ENCODE data around the gene MTCH1.

Gene MTCH1

GRCh38 chr6:36985808-36986703 lies at the start of gene MTCH1:
TSS of gene MTCH1 (minus strand) at chr6:36986196. CDS start at chr6:36986173, 23 bp downstream.
- H3K4me3 ChIP-seq (ENCODE audit: low read depth, low read length), result peak within 1 kb of the TSS; percentile 100
- no peak for TF ChIP-seq CTCF (conservative IDR thresholded peaks at IDR 0.05; ENCODE audit: low read depth, low read length)
- DNase-seq (ENCODE audit: low read depth), result peak; percentile 93

DNA sequence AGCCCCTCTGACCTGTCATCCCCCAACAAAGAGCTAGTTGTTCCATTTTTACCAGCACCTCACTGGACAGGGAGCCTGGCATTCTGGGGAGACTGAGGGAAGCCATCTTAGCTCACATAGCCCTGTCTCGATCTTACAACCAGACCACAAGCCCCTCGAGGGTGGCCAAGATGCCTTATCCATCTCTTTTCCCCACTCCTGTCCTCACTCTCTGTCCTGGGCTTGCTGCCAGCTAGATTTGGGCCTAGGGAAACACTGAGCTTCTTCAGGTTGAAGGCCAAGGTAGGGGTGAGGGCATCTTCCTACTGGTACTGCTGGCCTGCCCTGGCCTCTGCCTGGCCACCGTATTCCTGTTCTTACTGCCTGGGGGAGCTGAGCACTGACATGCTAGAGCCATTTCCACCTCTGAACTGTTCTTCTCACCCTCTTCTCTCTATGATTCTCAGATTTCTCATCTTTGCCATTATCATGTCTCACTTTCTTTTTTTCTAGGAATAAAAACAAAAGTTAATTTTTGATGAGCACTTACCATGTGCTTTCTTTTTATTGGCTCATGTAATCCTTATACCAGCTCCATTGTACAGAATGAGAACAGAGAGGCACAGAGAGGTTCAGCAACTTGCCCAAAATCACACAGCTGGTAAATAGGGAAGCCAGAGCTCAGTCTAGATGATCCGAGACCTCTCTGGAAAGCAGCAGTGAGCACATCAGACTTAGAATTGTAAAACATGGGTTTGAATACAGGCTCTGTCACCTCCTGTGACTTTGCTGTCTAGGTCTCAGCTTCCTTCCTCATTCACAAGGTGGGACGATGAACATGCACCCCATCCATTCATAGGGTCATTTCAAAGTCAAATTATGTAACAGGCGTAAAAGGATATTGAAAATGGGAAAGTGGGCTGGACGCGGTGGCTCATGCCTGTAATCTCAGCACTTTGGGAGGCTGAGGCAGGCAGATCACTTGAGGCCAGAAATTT lies 48.1 kb upstream of the MTCH1 start:
- no peak for DNase-seq (ENCODE audit: low read depth)
- TF ChIP-seq CTCF (conservative IDR thresholded peaks at IDR 0.05; ENCODE audit: low read depth, low read length), result no peak

GRCh38 chr6:37033255-37033654 lies 47.3 kb upstream of the MTCH1 start:
- no peak for TF ChIP-seq CTCF (conservative IDR thresholded peaks at IDR 0.05; ENCODE audit: low read depth, low read length)
- no peak overlapping the region for H3K4me3 ChIP-seq (ENCODE audit: low read depth, low read length)
- no peak for DNase-seq (ENCODE audit: low read depth)

More for the DNA sequence above, 48.1 kb upstream of the MTCH1 start:
- H3K4me3 ChIP-seq (ENCODE audit: low read depth, low read length), result no peak overlapping the region

DNA sequence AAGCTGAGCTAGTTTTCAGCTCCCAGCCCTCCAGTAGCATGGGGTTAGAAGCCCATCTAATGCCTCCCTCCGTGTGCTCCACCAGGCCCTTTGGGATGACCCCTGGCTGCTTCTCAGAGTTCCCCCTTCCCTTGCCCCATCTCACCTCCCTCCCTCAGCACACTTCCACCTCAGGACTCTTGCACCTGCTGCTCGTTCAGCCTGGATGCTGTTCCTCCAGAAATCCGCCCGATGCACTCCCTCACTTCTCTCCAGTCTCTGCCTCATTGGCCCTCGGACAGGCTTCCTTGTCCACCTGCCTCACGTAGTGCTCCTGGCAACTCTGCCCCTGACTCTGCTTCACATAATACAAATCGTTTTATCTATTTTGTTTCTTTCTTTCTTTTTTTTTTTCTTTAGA lies 46.2 kb upstream of the MTCH1 start:
- no peak for DNase-seq (ENCODE audit: low read depth)
- no peak overlapping the region for H3K4me3 ChIP-seq (ENCODE audit: low read depth, low read length)
- no peak for TF ChIP-seq CTCF (conservative IDR thresholded peaks at IDR 0.05; ENCODE audit: low read depth, low read length)

- no peak overlapping the region for H3K4me3 ChIP-seq (ENCODE audit: low read depth, low read length)
- no peak for DNase-seq (ENCODE audit: low read depth)
- TF ChIP-seq CTCF (conservative IDR thresholded peaks at IDR 0.05; ENCODE audit: low read depth, low read length), result no peak
Observed at GRCh38 chr6:37030599-37030998, 44.6 kb upstream of the MTCH1 start.

DNA sequence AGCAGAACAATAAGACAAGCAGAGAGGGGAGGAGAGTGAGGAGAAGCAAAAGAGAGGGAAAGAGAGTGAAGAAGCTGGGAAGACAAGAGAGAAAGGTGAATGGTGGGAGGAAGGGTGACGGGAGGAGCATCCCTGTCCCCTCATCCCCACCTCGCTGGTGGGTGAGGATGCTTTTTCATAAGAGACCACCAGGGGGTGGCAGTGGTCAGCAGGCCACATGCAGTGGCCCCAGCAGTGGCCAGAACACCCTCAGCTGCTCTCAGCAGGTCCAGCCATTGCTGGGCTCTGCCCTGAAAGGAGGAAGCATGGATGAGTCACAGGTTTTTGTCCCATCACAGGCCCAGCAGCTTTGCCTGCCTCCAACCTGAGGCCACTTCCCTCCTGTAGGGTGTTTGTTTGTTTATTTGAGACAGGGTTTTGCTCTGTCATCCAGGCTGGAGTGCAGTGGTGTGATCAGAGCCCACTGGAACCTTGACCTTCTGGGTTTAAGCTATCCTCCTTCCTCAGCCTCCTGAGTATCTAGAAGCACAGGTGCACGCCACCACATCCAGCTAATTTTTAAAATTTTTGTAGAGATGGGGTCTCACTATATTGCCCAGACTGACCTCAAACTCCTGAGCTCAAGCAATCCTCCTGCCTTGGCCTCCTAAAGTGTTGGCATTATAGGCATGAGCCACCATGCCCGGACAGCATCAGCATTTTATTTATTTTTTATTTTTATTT lies 43.4 kb upstream of the MTCH1 start:
- H3K4me3 ChIP-seq (ENCODE audit: low read depth, low read length), result no peak overlapping the region
- DNase-seq (ENCODE audit: low read depth), result peak; percentile 93
- TF ChIP-seq CTCF (conservative IDR thresholded peaks at IDR 0.05; ENCODE audit: low read depth, low read length), result peak; percentile 88

Measured in choroid plexus epithelial cell (primary cell).